ENCODE results near the gene UBALD1.

The UBALD1 gene

GRCh38 chr16:4641306-4641687 is 26.6 kb upstream of the UBALD1 start:
- Histone ChIP-seq H3K4me1 (ENCODE audit: insufficient read depth, low read length) (no peaks in the 10 kb centered on the region), H3K27me3 (ENCODE audit: insufficient read depth, low read length) (no peaks in the 10 kb centered on the region), H3K4me3 (ENCODE audit: low read length) (no peak overlapping the region), H3K36me3 (ENCODE audit: insufficient read depth, low read length) (0 out of 2 replicates have a peak, but pooled peaks cover 3% of the 10 kb centered on the region), H3K9ac (ENCODE audit: low read depth, low read length) (no peak overlapping the region), H3K27ac (ENCODE audit: low read depth, low read length) (no peak overlapping the region), H3K9me3 (ENCODE audit: insufficient read depth, low read depth, low read length) (no peaks in the 10 kb centered on the region)
- WGBS, result 95% methylated on average over 5 of the region's 5 CpGs

GRCh38 chr16:4640572-4641305 is 26.1 kb upstream of the UBALD1 start:
- Histone ChIP-seq H3K4me3 (ENCODE audit: low read length) (no peak overlapping the region), H3K36me3 (ENCODE audit: insufficient read depth, low read length) (0 out of 2 replicates have a peak, but pooled peaks cover 3% of the 10 kb centered on the region), H3K4me1 (ENCODE audit: insufficient read depth, low read length) (no peaks in the 10 kb centered on the region), H3K9me3 (ENCODE audit: insufficient read depth, low read depth, low read length) (no peaks in the 10 kb centered on the region), H3K9ac (ENCODE audit: low read depth, low read length) (no peak overlapping the region), H3K27ac (ENCODE audit: low read depth, low read length) (no peak overlapping the region), H3K27me3 (ENCODE audit: insufficient read depth, low read length) (no peaks in the 10 kb centered on the region)
- 93% methylated on average over 19 of the region's 19 CpGs for WGBS

- no peaks in the 10 kb centered on the region for H3K9me3 ChIP-seq (ENCODE audit: insufficient read depth, low read depth, low read length)
- WGBS, result 95% methylated on average over 27 of the region's 27 CpGs
- 0 out of 2 replicates have a peak, but pooled peaks cover 3% of the 10 kb centered on the region for H3K36me3 ChIP-seq (ENCODE audit: insufficient read depth, low read length)
- H3K27ac ChIP-seq (ENCODE audit: low read depth, low read length), result no peak overlapping the region
- no peak overlapping the region for H3K9ac ChIP-seq (ENCODE audit: low read depth, low read length)
- no peaks in the 10 kb centered on the region for H3K27me3 ChIP-seq (ENCODE audit: insufficient read depth, low read length)
- no peak overlapping the region for H3K4me3 ChIP-seq (ENCODE audit: low read length)
- no peaks in the 10 kb centered on the region for H3K4me1 ChIP-seq (ENCODE audit: insufficient read depth, low read length)
These were observed 25.3 kb upstream of the UBALD1 start for GRCh38 chr16:4639899-4640509.

GRCh38 chr16:4637501-4638166 is 22.9 kb upstream of the UBALD1 start:
- 96% methylated on average over 21 of the region's 21 CpGs for WGBS
- no peak overlapping the region; the same call in 1 of the 2 replicates for H3K9ac ChIP-seq (ENCODE audit: low read depth, low read length)

GRCh38 chr16:4636196-4636595 is 21.5 kb upstream of the UBALD1 start:
- H3K27me3 ChIP-seq (ENCODE audit: insufficient read depth, low read length), result no peaks in the 10 kb centered on the region
- H3K27ac ChIP-seq (ENCODE audit: low read depth, low read length), result no peak overlapping the region
- H3K36me3 ChIP-seq (ENCODE audit: insufficient read depth, low read length), result peaks cover 13% of the 10 kb centered on the region; the same call in 1 of the 2 replicates
- no peaks in the 10 kb centered on the region for H3K4me1 ChIP-seq (ENCODE audit: insufficient read depth, low read length)
- no peak overlapping the region for H3K9ac ChIP-seq (ENCODE audit: low read depth, low read length)
- no peaks in the 10 kb centered on the region for H3K9me3 ChIP-seq (ENCODE audit: insufficient read depth, low read depth, low read length)
- 88% methylated on average over 13 of the region's 13 CpGs for WGBS
- H3K4me3 ChIP-seq (ENCODE audit: low read length), result no peak overlapping the region

More at GRCh38 chr16:4637501-4638166, 22.9 kb upstream of the UBALD1 start:
- Histone ChIP-seq H3K27ac (ENCODE audit: low read depth, low read length) (no peak overlapping the region), H3K36me3 (ENCODE audit: insufficient read depth, low read length) (peaks cover 9% of the 10 kb centered on the region; the same call in 1 of the 2 replicates), H3K4me3 (ENCODE audit: low read length) (no peak overlapping the region), H3K4me1 (ENCODE audit: insufficient read depth, low read length) (no peaks in the 10 kb centered on the region), H3K9me3 (ENCODE audit: insufficient read depth, low read depth, low read length) (no peaks in the 10 kb centered on the region), H3K27me3 (ENCODE audit: insufficient read depth, low read length) (no peaks in the 10 kb centered on the region)

DNA sequence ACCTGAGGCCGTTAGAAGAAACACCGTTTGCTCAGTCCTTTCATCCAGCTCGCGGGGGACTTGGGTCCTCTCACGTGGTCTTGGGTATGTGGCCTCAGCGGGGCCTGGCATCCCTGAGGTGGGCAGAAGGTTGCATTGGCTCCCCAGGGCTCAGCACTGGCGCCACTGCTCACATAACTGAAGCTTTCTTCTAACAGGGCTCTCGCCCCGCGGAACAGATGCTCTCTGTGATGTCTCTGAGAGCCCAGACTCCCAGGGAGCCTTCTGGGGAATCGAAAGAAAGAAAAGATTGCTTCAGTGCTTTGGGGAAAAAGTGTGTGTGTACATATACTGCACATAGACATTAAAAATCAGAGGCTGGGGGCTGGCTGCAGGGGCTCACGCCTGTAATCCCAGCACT is 20.1 kb upstream of the UBALD1 start:
- Histone ChIP-seq H3K27me3 (ENCODE audit: insufficient read depth, low read length) (no peaks in the 10 kb centered on the region), H3K27ac (ENCODE audit: low read depth, low read length) (no peak overlapping the region), H3K9ac (ENCODE audit: low read depth, low read length) (no peak overlapping the region), H3K9me3 (ENCODE audit: insufficient read depth, low read depth, low read length) (no peaks in the 10 kb centered on the region), H3K36me3 (ENCODE audit: insufficient read depth, low read length) (peaks cover 13% of the 10 kb centered on the region; the same call in 1 of the 2 replicates), H3K4me1 (ENCODE audit: insufficient read depth, low read length) (no peaks in the 10 kb centered on the region), H3K4me3 (ENCODE audit: low read length) (no peak overlapping the region)
- 95% methylated on average over 12 of the region's 12 CpGs for WGBS

- H3K36me3 ChIP-seq (ENCODE audit: insufficient read depth, low read length), result peaks cover 13% of the 10 kb centered on the region; the same call in 1 of the 2 replicates
- H3K27ac ChIP-seq (ENCODE audit: low read depth, low read length), result no peak overlapping the region
- H3K9me3 ChIP-seq (ENCODE audit: insufficient read depth, low read depth, low read length), result no peaks in the 10 kb centered on the region
- no peak overlapping the region for H3K4me3 ChIP-seq (ENCODE audit: low read length)
- H3K9ac ChIP-seq (ENCODE audit: low read depth, low read length), result no peak overlapping the region
- H3K27me3 ChIP-seq (ENCODE audit: insufficient read depth, low read length), result no peaks in the 10 kb centered on the region
- H3K4me1 ChIP-seq (ENCODE audit: insufficient read depth, low read length), result no peaks in the 10 kb centered on the region
- 96% methylated on average over 20 of the region's 20 CpGs for WGBS
These were observed 19.4 kb upstream of the UBALD1 start for GRCh38 chr16:4633910-4634635.

- Histone ChIP-seq H3K9me3 (ENCODE audit: insufficient read depth, low read depth, low read length) (no peaks in the 10 kb centered on the region), H3K27ac (ENCODE audit: low read depth, low read length) (no peak overlapping the region), H3K4me1 (ENCODE audit: insufficient read depth, low read length) (no peaks in the 10 kb centered on the region), H3K4me3 (ENCODE audit: low read length) (no peak overlapping the region), H3K9ac (ENCODE audit: low read depth, low read length) (no peak overlapping the region), H3K27me3 (ENCODE audit: insufficient read depth, low read length) (no peaks in the 10 kb centered on the region), H3K36me3 (ENCODE audit: insufficient read depth, low read length) (peaks cover 16% of the 10 kb centered on the region; the same call in 1 of the 2 replicates)
- WGBS, result 100% methylated on average over 1 of the region's 1 CpG
These were observed 16.8 kb upstream of the UBALD1 start for GRCh38 chr16:4631444-4631843.

DNA sequence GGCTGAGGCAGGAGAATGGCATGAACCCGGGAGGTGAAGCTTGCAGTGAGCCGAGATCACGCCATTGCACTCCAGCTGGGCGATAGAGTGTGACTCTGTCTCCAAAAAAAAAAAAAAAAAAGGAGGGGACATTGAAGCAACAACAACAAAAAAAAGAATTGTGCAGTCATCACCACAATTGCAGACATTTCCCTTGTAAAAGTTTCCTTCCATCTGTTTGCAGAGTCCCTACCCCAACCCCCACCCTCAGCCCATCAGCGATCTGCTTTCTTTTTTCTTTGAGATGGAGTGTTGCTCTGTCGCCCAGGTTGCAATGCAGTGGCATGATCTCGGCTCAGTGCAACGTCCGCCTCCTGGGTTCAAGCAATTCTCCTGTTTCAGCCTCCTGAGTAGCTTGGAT is 13.6 kb upstream of the UBALD1 start:
- WGBS, result 92% methylated on average over 9 of the region's 9 CpGs
- H3K4me1 ChIP-seq (ENCODE audit: insufficient read depth, low read length), result 0 out of 2 replicates have a peak, but pooled peaks cover 4% of the 10 kb centered on the region
- H3K36me3 ChIP-seq (ENCODE audit: insufficient read depth, low read length), result peaks cover 10% of the 10 kb centered on the region; the same call in 1 of the 2 replicates
- H3K9me3 ChIP-seq (ENCODE audit: insufficient read depth, low read depth, low read length), result no peaks in the 10 kb centered on the region
- no peak overlapping the region for H3K4me3 ChIP-seq (ENCODE audit: low read length)
- no peak overlapping the region for H3K27ac ChIP-seq (ENCODE audit: low read depth, low read length)
- no peak overlapping the region for H3K9ac ChIP-seq (ENCODE audit: low read depth, low read length)
- H3K27me3 ChIP-seq (ENCODE audit: insufficient read depth, low read length), result no peaks in the 10 kb centered on the region

- Histone ChIP-seq H3K4me1 (ENCODE audit: insufficient read depth, low read length) (0 out of 2 replicates have a peak, but pooled peaks cover 4% of the 10 kb centered on the region), H3K36me3 (ENCODE audit: insufficient read depth, low read length) (peaks cover 7% of the 10 kb centered on the region; the same call in 1 of the 2 replicates), H3K27me3 (ENCODE audit: insufficient read depth, low read length) (no peaks in the 10 kb centered on the region), H3K4me3 (ENCODE audit: low read length) (peak overlapping the region; percentile 81; the same call in 1 of the 2 replicates), H3K9ac (ENCODE audit: low read depth, low read length) (no peak overlapping the region), H3K9me3 (ENCODE audit: insufficient read depth, low read depth, low read length) (no peaks in the 10 kb centered on the region), H3K27ac (ENCODE audit: low read depth, low read length) (no peak overlapping the region)
- 75% methylated on average over 6 of the region's 6 CpGs for WGBS
These were observed 11.7 kb upstream of the UBALD1 start for GRCh38 chr16:4626396-4626795.

All from HUES64 (cell line).